HUES64 (cell line): ENCODE data around the gene ITPR3.

ENCODE experiments used
- H3K27ac ChIP-seq: 2 replicates; pipeline ENCODE4 v1.7.0; 2013; ENCODE audit warnings: low read depth, low read length, inconsistent platforms
- H3K27me3 ChIP-seq: 2 replicates; pipeline ENCODE4 v1.6.1; 2013; ENCODE audit warnings: mild to moderate bottlenecking, low read length; ENCODE audit not compliant: insufficient read depth
- H3K36me3 ChIP-seq: 2 replicates; pipeline ENCODE4 v1.6.1; 2013; ENCODE audit warnings: mild to moderate bottlenecking, low read length; ENCODE audit not compliant: insufficient read depth
- H3K4me1 ChIP-seq: 2 replicates; pipeline ENCODE4 v1.6.1; 2013; ENCODE audit warnings: mild to moderate bottlenecking, low read length, moderate library complexity; ENCODE audit not compliant: insufficient read depth
- H3K4me3 ChIP-seq: 2 replicates; pipeline ENCODE4 v1.5.1; 2013; ENCODE audit warnings: mild to moderate bottlenecking, low read length, moderate library complexity
- H3K9ac ChIP-seq: 2 replicates; pipeline ENCODE4 v1.6.1; 2013; ENCODE audit warnings: mild to moderate bottlenecking, low read depth, low read length
- H3K9me3 ChIP-seq: 2 replicates; pipeline ENCODE4 v1.6.1; 2013; ENCODE audit warnings: low read depth, low read length; ENCODE audit not compliant: insufficient read depth
- WGBS: fragments of 150-250, 120-280 bp; methylation state at CpG from one replicate; pipeline ENCODE4 v1.1.7; 2013; ENCODE audit warnings: missing lambda C conversion rate; 5-methylcytosine and 5-hydroxymethylcytosine counted together

Gene ITPR3

DNA sequence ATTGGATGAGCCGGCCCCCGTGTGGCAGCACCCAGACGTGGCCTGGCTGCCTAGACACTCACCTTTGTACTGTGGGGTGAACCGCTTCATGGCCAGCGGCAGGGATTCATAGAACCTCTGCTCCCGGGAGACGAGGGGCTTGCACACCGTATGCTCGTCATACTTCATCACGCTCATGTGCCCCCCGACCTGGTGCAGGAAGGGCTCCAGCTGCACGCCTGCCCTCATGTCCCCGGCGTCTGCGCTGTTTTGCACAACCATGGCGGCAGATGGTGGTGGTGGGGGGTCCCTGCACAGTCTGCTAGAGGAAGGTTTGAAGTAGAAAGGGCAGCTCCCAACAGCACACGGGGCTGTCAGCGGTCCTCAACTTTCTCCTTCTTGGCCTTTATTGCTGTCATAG, 114.1 kb downstream of the ITPR3 start:
- 83% methylated on average over 18 of the region's 18 CpGs for WGBS
- H3K27ac ChIP-seq, result no peak overlapping the region
- H3K9ac ChIP-seq, result no peak overlapping the region
- no peak overlapping the region for H3K4me3 ChIP-seq
- no peaks in the 10 kb centered on the region for H3K27me3 ChIP-seq
- no peaks in the 10 kb centered on the region for H3K36me3 ChIP-seq
- H3K9me3 ChIP-seq, result no peaks in the 10 kb centered on the region
- H3K4me1 ChIP-seq, result no peaks in the 10 kb centered on the region

DNA sequence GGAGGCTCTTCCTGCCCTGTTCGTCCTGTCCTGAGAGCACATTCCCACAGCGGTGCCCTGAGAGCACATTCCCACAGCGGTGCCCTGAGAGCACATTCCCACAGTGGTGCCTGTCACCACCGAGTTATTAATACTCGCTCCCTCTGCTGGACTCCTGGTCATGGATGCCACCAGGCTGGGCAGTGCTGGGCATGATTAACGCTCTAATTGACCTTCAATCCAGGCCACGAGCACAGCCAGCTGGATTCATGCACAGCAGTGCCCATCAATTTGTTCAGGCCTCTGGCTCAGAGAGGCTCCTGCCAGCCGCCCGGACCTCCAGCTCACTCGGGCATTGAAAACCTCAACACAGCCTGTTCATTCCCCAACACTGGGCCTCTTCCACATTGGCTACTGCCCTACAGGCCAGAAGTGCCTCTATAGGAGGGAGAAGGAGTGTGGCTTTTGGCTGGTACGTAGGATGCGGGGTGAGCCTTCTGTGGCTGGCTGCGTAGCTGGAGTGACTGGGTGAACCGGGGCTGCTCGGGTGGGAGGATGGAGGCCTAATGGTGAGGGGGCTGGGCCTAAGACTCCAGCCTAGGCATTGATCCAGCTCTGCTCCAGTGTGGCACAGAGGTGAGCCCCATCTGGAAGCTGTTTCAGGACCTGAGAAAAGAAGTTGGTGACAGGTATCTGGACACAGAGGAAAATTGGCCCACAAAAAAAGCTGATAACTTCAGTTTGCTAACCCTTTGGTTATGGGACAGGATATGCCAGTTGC, 116.3 kb downstream of the ITPR3 start:
- H3K9ac ChIP-seq, result no peak overlapping the region
- H3K27ac ChIP-seq, result no peak overlapping the region
- WGBS, result 93% methylated on average over 15 of the region's 15 CpGs
- no peaks in the 10 kb centered on the region for H3K27me3 ChIP-seq
- H3K4me3 ChIP-seq, result no peak overlapping the region
- H3K36me3 ChIP-seq, result no peaks in the 10 kb centered on the region
- H3K9me3 ChIP-seq, result no peaks in the 10 kb centered on the region
- H3K4me1 ChIP-seq, result no peaks in the 10 kb centered on the region

GRCh38 chr6:33738153-33738552, 117.0 kb downstream of the ITPR3 start:
- no peaks in the 10 kb centered on the region for H3K4me1 ChIP-seq
- no peak overlapping the region for H3K9ac ChIP-seq
- no peak overlapping the region for H3K27ac ChIP-seq
- no peak overlapping the region for H3K4me3 ChIP-seq
- no peaks in the 10 kb centered on the region for H3K36me3 ChIP-seq
- no peaks in the 10 kb centered on the region for H3K27me3 ChIP-seq
- no peaks in the 10 kb centered on the region for H3K9me3 ChIP-seq
- WGBS, result 93% methylated on average over 9 of the region's 9 CpGs

GRCh38 chr6:33738879-33739278, 117.8 kb downstream of the ITPR3 start:
- Histone ChIP-seq H3K36me3 (no peaks in the 10 kb centered on the region), H3K4me1 (no peaks in the 10 kb centered on the region), H3K9me3 (no peaks in the 10 kb centered on the region), H3K27ac (no peak overlapping the region), H3K27me3 (no peaks in the 10 kb centered on the region), H3K9ac (no peak overlapping the region), H3K4me3 (no peak overlapping the region)
- 92% methylated on average over 5 of the region's 5 CpGs for WGBS

DNA sequence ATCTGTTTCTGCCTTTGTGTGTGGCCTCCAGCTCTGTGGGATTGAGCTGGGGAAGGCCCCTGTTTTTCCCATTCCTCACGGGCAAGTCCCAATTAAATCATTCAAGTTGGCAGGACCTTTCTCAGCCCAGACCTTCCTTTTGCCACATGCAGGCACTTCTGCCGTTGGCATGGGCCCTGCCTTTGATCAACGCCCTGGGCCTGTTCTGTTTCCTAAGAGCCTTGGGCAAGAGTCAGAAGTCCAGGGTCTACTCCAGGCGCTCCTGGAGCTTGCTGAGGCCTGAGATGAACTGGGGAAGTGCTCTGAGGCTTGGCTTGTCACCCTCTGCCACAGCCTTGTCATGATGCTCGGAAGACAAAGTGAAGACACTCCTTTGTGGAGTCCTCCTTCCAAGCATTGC, 118.4 kb downstream of the ITPR3 start:
- Histone ChIP-seq H3K36me3 (no peaks in the 10 kb centered on the region), H3K27ac (no peak overlapping the region), H3K9ac (no peak overlapping the region), H3K4me3 (no peak overlapping the region), H3K27me3 (no peaks in the 10 kb centered on the region), H3K4me1 (0 out of 2 replicates have a peak, but pooled peaks cover 4% of the 10 kb centered on the region), H3K9me3 (no peaks in the 10 kb centered on the region)
- WGBS, result 95% methylated on average over 5 of the region's 5 CpGs

DNA sequence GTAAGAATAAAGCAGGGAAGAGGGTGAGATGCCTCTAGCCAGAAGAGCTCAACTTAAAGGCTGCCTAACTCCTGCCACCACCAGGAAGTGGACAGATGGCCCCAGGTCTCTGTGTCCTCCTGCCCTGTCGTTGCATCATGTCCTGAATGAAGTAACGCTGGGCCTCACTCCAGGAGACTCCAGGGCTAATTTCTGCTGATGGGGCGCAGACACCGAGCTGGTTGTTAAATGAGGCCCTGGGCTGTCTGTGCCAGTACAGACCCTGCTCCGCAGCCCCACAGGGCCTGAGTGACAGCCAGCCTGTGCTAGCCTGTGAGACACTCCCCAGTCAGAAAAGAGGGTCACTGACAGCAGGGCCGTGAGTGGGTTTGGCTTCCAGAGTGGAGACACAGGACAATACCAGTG, 119.1 kb downstream of the ITPR3 start:
- peaks cover 8% of the 10 kb centered on the region; the same call in 1 of the 2 replicates for H3K4me1 ChIP-seq
- no peaks in the 10 kb centered on the region for H3K36me3 ChIP-seq
- no peak overlapping the region for H3K9ac ChIP-seq
- no peaks in the 10 kb centered on the region for H3K9me3 ChIP-seq
- H3K27ac ChIP-seq, result no peak overlapping the region
- H3K4me3 ChIP-seq, result no peak overlapping the region
- 89% methylated on average over 6 of the region's 6 CpGs for WGBS
- H3K27me3 ChIP-seq, result no peaks in the 10 kb centered on the region

- Histone ChIP-seq H3K9ac (no peak overlapping the region), H3K4me3 (no peak overlapping the region), H3K27ac (no peak overlapping the region), H3K9me3 (no peaks in the 10 kb centered on the region), H3K36me3 (no peaks in the 10 kb centered on the region), H3K27me3 (no peaks in the 10 kb centered on the region), H3K4me1 (peaks cover 14% of the 10 kb centered on the region; the same call in 1 of the 2 replicates)
- WGBS, result 91% methylated on average over 5 of the region's 5 CpGs
These were observed 119.7 kb downstream of the ITPR3 start for GRCh38 chr6:33740794-33741193.

GRCh38 chr6:33742092-33742491, 121.0 kb downstream of the ITPR3 start:
- WGBS, result 90% methylated on average over 9 of the region's 9 CpGs
- H3K9ac ChIP-seq, result no peak overlapping the region
- no peak overlapping the region for H3K4me3 ChIP-seq
- H3K27ac ChIP-seq, result no peak overlapping the region
- peaks cover 25% of the 10 kb centered on the region for H3K4me1 ChIP-seq
- H3K36me3 ChIP-seq, result no peaks in the 10 kb centered on the region
- no peaks in the 10 kb centered on the region for H3K27me3 ChIP-seq
- no peaks in the 10 kb centered on the region for H3K9me3 ChIP-seq

DNA sequence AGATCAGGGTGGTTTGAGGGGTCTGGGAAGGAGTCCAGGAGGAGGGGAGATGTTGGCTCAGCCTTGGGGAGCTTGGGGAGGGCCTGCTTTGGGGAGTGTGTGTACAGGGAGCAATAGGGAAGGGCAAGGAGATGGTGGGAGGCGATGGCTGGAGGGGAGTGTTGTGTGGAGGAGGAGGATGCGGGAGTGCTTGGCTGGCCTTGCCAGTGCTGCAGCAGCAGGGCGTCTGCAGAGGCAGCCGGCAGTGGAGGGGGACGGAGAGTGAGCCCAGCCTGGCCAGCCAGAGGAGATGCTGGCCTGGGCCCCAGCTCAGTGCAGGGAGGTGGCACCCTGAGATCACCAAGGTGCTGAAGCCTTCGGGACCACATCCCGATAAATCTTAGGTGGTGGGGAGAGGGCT, 121.7 kb downstream of the ITPR3 start:
- Histone ChIP-seq H3K9ac (no peak overlapping the region), H3K36me3 (no peaks in the 10 kb centered on the region), H3K9me3 (no peaks in the 10 kb centered on the region), H3K4me1 (peaks cover 27% of the 10 kb centered on the region), H3K27me3 (no peaks in the 10 kb centered on the region), H3K27ac (no peak overlapping the region), H3K4me3 (no peak overlapping the region)
- WGBS, result 64% methylated on average over 7 of the region's 7 CpGs

- H3K27me3 ChIP-seq, result no peaks in the 10 kb centered on the region
- H3K4me1 ChIP-seq, result peaks cover 30% of the 10 kb centered on the region
- no peaks in the 10 kb centered on the region for H3K9me3 ChIP-seq
- WGBS, result 49% methylated on average over 10 of the region's 11 CpGs
- H3K27ac ChIP-seq, result no peak overlapping the region
- H3K9ac ChIP-seq, result no peak overlapping the region
- no peak overlapping the region for H3K4me3 ChIP-seq
- H3K36me3 ChIP-seq, result no peaks in the 10 kb centered on the region
These were observed 123.1 kb downstream of the ITPR3 start for GRCh38 chr6:33744001-33744848.

- no peak overlapping the region; the same call in 1 of the 2 replicates for H3K9ac ChIP-seq
- no peaks in the 10 kb centered on the region for H3K27me3 ChIP-seq
- no peaks in the 10 kb centered on the region for H3K9me3 ChIP-seq
- H3K4me3 ChIP-seq, result no peak overlapping the region
- 64% methylated on average over 13 of the region's 13 CpGs for WGBS
- H3K4me1 ChIP-seq, result peaks cover 30% of the 10 kb centered on the region
- no peaks in the 10 kb centered on the region for H3K36me3 ChIP-seq
- no peak overlapping the region for H3K27ac ChIP-seq
These were observed 123.9 kb downstream of the ITPR3 start for GRCh38 chr6:33744895-33745546.
